B cell (primary cell): Measurements from ENCODE around the gene ACOX3.

Experiments
- CTCF ChIP-seq: fragments of 200-600 bp; IDR thresholded peaks from one replicate; pipeline ENCODE4 v1.8.0; 2022; ENCODE audit warnings: antibody characterized with exemption, mild to moderate bottlenecking
- EZH2 ChIP-seq: IDR thresholded peaks from 2 replicates; pipeline ENCODE4 v1.6.1; 2012; ENCODE audit warnings: borderline replicate concordance, low read depth, mild to moderate bottlenecking, moderate library complexity, low read length; ENCODE audit not compliant: insufficient read depth, poor library complexity, severe bottlenecking

GRCh38 chr4:8391972-8392371, 48.6 kb downstream of the ACOX3 start:
- TF ChIP-seq CTCF (no peak), EZH2 (no peak)
